Measurements from ENCODE around the gene ANKS1B.

GRCh38 chr12:99722690-99723486, 261.8 kb downstream of the ANKS1B start:
- TF ChIP-seq YY1 (IDR thresholded peaks at IDR 0.05; ENCODE audit: insufficient read depth, insufficient read length) (peak; percentile 39), ZNF274 (IDR thresholded peaks at IDR 0.05; ENCODE audit: low read depth, low read length) (no peak)
